Colonic mucosa (tissue), 4 donors: ENCODE measurements around the gene KAT7. TPM values are rescaled to one million over a fixed set of nuclear protein-coding genes. Genes with fewer than 3 reads are reported as not detected.
A peak's percentile ranks its signal among the peaks of the same experiment; 100 is the strongest.

Experiments used
- DNase-seq: peaks from one replicate; pipeline ENCODE4 v3.0.0-alpha.2; 2020
- H3K27ac ChIP-seq: fragments of 200-600 bp; one replicate; pipeline ENCODE4 v1.8.0; 2021
- H3K27me3 ChIP-seq: fragments of 200-600 bp; one replicate; pipeline ENCODE4 v1.8.0; 2021
- H3K36me3 ChIP-seq: fragments of 200-600 bp; one replicate; pipeline ENCODE4 v1.8.0; 2021
- H3K4me1 ChIP-seq: fragments of 200-600 bp; one replicate; pipeline ENCODE4 v1.8.0; 2021; ENCODE audit warnings: mild to moderate bottlenecking
- H3K4me3 ChIP-seq: fragments of 200-600 bp; one replicate; pipeline ENCODE4 v1.8.0; 2021
- H3K9ac ChIP-seq, 2 donors: one replicate each; pipeline ENCODE4 v1.7.0; 2013; ENCODE audit warnings: control low read depth in 2 of 2, low read depth in 2 of 2, low read length in 2 of 2
- H3K9me3 ChIP-seq: fragments of 200-600 bp; one replicate; pipeline ENCODE4 v1.8.0; 2021
- intact Hi-C: fragments of 100-400 bp; cut with DNase I; formaldehyde crosslinking; loops from one replicate; pipeline ENCODE4 v1.14.1; 2022
- total RNA-seq, 2 donors: library from RNA; stranded (reverse); fragmentation: NEBNext Ultra II Directional in 1 of 2; extraction: Animal tissue kit (Norgen Biotek cat#: 25700) in 1 of 2; gene quantifications; one replicate each; pipeline ENCODE4 v1.2.1, GENCODE V29; 2021
- TF ChIP-seq, protein P1 (sequence below): fragments of 200-600 bp; IDR thresholded peaks from one replicate; pipeline ENCODE4 v1.8.0; 2022; ENCODE audit warnings: antibody characterized with exemption, mild to moderate bottlenecking
- donor health status: healthy.
- donor health status: DM: no; HTN: no; CAD: no.
- donor health status: DM: no; HTN: no; CAD: no.

The KAT7 gene
- total RNA-seq, 2 donors from 2014 or later, result 39.4 to 42.5 TPM

DNA sequence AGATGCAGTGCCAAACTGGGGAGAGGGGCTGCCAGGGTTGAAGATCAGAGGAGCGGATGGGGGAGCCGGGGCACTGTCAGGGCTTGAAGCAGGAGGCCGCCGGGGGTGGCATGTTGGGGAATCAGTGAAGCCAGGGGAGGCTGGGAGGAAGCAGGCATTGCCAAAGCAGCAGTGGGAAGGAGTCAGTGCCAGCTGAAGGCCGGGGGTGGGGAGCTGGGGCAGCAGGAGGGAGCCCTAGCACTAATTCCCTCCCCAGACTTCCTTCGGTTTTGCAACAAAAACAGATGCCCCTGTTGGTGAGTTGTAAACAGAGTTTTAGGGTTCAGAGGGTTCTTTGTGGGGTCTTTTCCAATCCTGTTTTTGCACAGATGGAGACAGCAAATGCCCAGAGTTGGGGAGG, 70.3 kb downstream of the KAT7 start:
- no peak for DNase-seq
- H3K27me3 ChIP-seq, result no peaks in the 10 kb centered on the region
- no peaks in the 10 kb centered on the region for H3K4me1 ChIP-seq
- H3K36me3 ChIP-seq, result no peaks in the 10 kb centered on the region
- H3K9ac ChIP-seq, result no peak overlapping the region
- no peak overlapping the region for H3K4me3 ChIP-seq
- no peaks in the 10 kb centered on the region for H3K9me3 ChIP-seq
- TF ChIP-seq, protein P1, sequence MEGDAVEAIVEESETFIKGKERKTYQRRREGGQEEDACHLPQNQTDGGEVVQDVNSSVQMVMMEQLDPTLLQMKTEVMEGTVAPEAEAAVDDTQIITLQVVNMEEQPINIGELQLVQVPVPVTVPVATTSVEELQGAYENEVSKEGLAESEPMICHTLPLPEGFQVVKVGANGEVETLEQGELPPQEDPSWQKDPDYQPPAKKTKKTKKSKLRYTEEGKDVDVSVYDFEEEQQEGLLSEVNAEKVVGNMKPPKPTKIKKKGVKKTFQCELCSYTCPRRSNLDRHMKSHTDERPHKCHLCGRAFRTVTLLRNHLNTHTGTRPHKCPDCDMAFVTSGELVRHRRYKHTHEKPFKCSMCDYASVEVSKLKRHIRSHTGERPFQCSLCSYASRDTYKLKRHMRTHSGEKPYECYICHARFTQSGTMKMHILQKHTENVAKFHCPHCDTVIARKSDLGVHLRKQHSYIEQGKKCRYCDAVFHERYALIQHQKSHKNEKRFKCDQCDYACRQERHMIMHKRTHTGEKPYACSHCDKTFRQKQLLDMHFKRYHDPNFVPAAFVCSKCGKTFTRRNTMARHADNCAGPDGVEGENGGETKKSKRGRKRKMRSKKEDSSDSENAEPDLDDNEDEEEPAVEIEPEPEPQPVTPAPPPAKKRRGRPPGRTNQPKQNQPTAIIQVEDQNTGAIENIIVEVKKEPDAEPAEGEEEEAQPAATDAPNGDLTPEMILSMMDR, result no peak
- intact Hi-C loops, result loop anchor here (10.0 kb wide), 1 partner anchor 164 kb away; no protein-coding TSS in a partner anchor
- no peak overlapping the region for H3K27ac ChIP-seq

- intact Hi-C loops, result loop anchor here (2.0 to 10.0 kb wide), 2 partner anchors 139 to 165 kb away; no protein-coding TSS in a partner anchor
- DNase-seq, result peak; percentile 37
- Histone ChIP-seq H3K27me3 (no peaks in the 10 kb centered on the region), H3K9ac (no peak overlapping the region), H3K4me1 (no peaks in the 10 kb centered on the region), H3K27ac (no peak overlapping the region), H3K36me3 (no peaks in the 10 kb centered on the region), H3K4me3 (no peak overlapping the region), H3K9me3 (no peaks in the 10 kb centered on the region)
- TF ChIP-seq, protein P1, result no peak
These were observed 71.8 kb downstream of the KAT7 start for GRCh38 chr17:49859991-49860953.

DNA sequence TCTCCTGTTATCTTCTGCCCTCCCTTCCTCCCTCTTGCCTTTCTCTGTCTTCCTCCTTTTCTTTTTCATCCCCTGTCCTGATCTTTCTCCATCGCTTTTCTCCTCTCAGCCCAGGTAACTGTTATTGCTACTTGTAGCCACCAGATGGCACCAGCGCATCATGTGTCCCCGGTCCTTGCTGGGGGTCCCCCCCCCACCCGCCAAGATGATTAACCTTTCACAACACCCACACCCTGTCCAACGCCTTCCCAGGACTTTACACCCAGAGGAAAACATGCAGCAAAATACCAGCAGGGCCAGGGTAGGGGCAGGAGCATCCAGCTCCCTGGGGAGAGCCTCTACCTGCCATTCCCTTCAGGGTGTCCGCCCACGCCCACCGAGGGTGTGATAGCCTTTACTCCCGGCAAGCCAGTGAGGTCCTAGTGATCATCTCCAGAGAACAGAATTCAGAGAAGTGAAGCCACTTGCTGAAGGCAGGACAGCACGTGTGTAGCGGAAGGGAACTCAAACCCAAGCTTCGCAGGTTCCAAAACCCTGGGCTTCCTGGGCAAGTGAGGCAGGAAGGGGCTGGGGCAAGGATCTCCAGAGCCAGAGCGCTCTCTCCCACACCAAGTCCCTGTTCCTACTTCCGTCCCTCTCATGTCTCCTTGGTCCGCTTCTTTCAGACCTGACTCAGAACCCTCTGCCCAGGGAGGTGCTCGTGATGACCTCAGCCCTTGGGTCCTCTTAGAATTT, 72.8 kb downstream of the KAT7 start:
- TF ChIP-seq, protein P1, result peak; percentile 81
- no peaks in the 10 kb centered on the region for H3K36me3 ChIP-seq
- intact Hi-C loops, result loop anchor here (2.0 kb wide), 1 partner anchor 137 kb away; no protein-coding TSS in a partner anchor

DNA sequence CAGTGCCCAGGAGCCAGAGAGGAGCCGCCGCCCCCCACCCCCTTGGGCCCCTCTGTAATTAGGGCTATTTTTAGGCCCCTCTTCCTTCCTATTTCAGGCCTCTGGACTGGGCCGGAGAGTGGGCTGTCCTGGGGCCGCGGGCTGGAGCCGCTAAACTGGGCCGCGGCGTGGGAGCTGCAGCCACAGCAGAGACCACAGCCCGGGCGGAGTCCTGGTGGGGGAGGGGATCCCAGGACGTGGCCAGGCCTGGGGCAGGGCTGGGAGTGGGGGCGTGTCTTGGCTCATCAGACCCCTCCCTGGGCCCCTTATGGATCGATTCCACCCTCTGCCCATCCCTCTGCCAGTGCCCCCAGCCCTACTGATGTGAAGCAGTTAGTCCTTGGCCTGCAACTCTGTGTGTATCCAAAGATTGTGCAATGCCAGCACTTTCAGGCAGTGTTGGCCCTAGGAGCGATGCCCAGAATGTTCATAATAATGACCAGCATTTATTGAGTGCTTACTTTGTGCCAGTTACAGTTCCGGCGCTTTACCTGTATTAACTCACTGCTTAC, 74.4 kb downstream of the KAT7 start:
- Histone ChIP-seq H3K27ac (no peak overlapping the region), H3K27me3 (no peaks in the 10 kb centered on the region), H3K4me3 (no peak overlapping the region), H3K4me1 (no peaks in the 10 kb centered on the region), H3K9me3 (no peaks in the 10 kb centered on the region), H3K9ac (no peak overlapping the region), H3K36me3 (no peaks in the 10 kb centered on the region)
- DNase-seq, result no peak
- TF ChIP-seq, protein P1, result no peak
- intact Hi-C loops, result no loop called here

More for the DNA sequence above, 72.8 kb downstream of the KAT7 start:
- Histone ChIP-seq H3K9ac (no peak overlapping the region), H3K9me3 (no peaks in the 10 kb centered on the region), H3K27ac (no peak overlapping the region), H3K4me3 (no peak overlapping the region), H3K4me1 (no peaks in the 10 kb centered on the region), H3K27me3 (no peaks in the 10 kb centered on the region)
- DNase-seq, result no peak

GRCh38 chr17:49866019-49866380, 77.5 kb downstream of the KAT7 start:
- no peaks in the 10 kb centered on the region for H3K9me3 ChIP-seq
- no peak overlapping the region for H3K27ac ChIP-seq
- DNase-seq, result no peak
- H3K9ac ChIP-seq, result no peak overlapping the region
- H3K4me1 ChIP-seq, result no peaks in the 10 kb centered on the region
- TF ChIP-seq, protein P1, result no peak
- H3K36me3 ChIP-seq, result no peaks in the 10 kb centered on the region
- intact Hi-C loops, result no loop called here
- no peak overlapping the region for H3K4me3 ChIP-seq
- no peaks in the 10 kb centered on the region for H3K27me3 ChIP-seq
